Left ventricle myocardium superior (tissue), 1 donor: Measurements from ENCODE around the gene RAD9A. TPM values are rescaled to one million over a fixed set of nuclear protein-coding genes. Genes with fewer than 3 reads are reported as not detected.
A peak's percentile ranks its signal among the peaks of the same experiment; 100 is the strongest.
"Not testable (repeated sequence)": the region's sequence is repeated elsewhere in the genome, so short reads cannot be mapped to it uniquely, and the experiment has no call there.

Source experiments
- ATAC-seq: fragments of 200-7000 bp; cut with Tn5 transposase; one replicate; pipeline ENCODE4 v1.9.1; 2020; ENCODE audit warnings: mild to moderate bottlenecking, moderate library complexity
- DNase-seq: peaks from one replicate; pipeline ENCODE4 v3.0.0-alpha.2; 2020
- intact Hi-C: fragments of 100-400 bp; cut with micrococcal nuclease; formaldehyde crosslinking; loops from one replicate; pipeline ENCODE4 v1.11.0; 2022
- total RNA-seq: library from RNA; stranded (reverse); fragmentation: NEBNext Ultra II Directional; extraction: Animal tissue kit (Norgen Biotek cat#: 25700); gene quantifications from one replicate; pipeline ENCODE4 v1.2.1, GENCODE V29; 2021
- donor health status: DM: no; HTN: yes; CAD: no; lungs with severe emphysema.

Gene RAD9A
- total RNA-seq, 1 donor from 2014 or later, result 5.8 TPM

DNA sequence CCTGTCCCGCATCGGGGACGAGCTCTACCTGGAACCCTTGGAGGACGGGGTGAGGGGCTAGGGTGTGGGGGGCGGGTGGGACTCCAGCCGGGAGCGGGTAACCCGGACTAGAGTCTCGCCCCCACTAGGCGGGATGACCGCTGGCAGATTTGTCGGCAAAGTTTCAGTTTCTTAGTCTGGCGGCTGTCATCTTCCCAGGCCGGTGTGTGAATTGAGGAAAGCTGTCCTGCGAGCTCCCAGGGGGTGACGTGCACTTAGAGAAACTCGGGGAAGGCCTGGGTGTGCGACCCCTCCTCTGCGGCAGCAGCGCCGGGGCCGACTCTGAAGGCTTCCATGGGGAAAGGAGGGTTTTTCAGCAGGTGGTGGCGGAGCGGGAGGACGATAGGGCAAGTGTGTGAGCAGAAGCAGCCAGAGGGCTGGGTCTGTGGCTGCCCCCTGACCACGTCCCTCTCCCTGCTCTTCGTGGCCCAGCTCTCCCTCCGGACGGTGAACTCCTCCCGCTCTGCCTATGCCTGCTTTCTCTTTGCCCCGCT, 463 bp downstream of the RAD9A start:
- ATAC-seq, result no peak
- intact Hi-C loops, result no loop called here
- DNase-seq, result no peak

DNA sequence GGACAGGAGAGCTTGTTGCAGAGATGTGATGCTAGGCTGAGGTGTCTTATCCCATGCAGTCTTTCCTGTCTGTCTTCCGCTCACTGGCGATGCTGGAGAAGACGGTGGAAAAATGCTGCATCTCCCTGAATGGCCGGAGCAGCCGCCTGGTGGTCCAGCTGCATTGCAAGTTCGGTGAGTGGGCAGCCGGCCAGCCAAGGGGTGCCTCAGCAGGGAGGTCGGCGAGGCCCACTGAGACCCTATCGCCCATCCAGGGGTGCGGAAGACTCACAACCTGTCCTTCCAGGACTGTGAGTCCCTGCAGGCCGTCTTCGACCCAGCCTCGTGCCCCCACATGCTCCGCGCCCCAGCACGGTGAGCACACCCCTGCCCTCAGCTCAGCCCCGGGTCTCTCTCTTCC, 1.7 kb downstream of the RAD9A start:
- intact Hi-C loops, result no loop called here
- ATAC-seq (no peak), DNase-seq (no peak)

DNA sequence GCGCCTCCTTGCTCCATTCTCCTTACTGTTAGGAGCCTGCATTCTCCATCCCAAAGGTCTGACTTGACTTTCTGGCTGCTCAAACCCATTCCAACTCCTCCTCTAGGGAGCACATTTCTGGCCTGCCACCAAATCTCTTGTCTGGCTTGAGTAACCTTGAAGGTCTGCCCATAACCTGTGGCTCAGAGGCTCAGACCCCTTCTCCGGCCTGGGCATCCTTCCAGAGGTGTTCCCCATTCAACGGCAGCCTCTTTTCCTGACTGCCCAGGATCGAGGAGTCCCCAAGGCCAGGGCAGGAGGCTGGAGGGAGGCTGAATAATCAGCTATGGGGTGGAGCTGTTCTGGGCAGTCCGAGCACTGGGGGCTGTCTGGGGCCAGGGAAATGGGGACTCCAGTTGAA, 2.2 kb downstream of the RAD9A start:
- intact Hi-C loops, result no loop called here
- DNase-seq, result no peak

DNA sequence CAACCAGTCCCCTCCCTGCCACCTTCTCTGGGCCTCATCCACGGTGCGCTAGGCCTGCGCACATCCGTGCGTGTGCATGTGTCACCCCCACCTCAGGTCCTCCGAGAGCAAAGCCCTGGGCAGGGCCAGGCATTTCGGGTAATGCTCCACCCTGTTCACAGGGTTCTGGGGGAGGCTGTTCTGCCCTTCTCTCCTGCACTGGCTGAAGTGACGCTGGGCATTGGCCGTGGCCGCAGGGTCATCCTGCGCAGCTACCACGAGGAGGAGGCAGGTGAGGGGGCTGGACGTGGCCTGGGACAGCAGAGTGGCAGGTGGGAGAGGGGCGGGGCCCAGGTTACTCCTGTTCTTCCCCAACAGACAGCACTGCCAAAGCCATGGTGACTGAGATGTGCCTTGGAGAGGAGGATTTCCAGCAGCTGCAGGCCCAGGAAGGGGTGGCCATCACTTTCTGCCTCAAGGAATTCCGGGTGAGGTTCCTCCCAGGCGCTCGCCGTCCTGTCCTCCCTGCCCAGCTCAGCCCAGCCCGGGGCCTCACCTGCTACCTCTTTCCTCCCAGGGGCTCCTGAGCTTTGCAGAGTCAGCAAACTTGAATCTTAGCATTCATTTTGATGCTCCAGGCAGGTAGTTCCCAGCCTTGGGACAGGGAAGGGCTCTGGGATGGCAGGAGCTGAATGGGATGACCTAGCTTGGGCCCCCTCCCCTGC, 3.9 kb downstream of the RAD9A start:
- intact Hi-C loops, result no loop called here
- DNase-seq (no peak), ATAC-seq (no peak)

More for the DNA sequence above, 2.2 kb downstream of the RAD9A start:
- ATAC-seq, result no peak

DNA sequence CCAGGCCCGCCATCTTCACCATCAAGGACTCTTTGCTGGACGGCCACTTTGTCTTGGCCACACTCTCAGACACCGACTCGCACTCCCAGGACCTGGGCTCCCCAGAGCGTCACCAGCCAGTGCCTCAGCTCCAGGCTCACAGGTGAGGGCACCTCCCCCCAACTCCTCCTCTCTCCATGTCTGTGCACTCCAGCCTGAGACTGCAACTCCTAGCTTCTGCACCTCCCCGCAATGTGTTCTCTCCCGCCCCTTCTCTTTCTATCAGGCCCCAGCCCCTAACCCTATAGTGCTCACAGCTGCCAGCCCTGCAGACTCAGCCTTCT, 4.4 kb downstream of the RAD9A start:
- intact Hi-C loops, result no loop called here
- DNase-seq (no peak), ATAC-seq (no peak)

DNA sequence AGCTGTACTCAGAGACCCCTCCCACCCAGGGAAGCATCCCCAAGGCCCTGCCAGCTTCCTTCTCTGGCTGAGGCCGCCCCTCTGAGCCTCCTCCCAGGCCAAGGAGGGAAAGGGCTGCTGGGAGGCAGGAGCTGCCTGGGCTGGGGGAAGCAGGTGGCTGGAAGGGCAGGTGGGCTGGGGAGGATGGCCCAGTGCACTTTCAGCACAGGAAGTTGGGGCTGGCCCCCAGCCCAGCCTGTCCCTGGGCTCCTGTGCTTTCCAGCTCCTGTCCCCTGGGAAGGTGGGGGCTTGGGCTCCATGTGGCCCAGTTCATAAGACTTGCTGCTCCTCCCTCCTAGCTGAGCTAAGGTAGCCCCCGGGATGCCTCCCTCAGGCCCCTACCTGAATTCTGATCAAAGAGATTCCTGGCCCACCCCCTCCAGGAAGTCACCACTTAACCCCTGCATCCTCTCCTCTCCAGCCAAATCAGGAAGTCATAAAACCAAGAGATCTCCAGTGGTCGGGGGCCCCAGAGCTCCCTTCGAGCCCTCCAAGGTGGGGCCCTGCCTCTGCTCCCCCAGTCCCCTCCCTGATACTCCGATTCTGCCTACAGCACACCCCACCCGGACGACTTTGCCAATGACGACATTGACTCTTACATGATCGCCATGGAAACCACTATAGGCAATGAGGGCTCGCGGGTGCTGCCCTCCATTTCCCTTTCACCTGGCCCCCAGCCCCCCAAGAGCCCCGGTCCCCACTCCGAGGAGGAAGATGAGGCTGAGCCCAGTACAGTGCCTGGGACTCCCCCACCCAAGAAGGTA, 5.0 kb downstream of the RAD9A start:
- DNase-seq (no peak), ATAC-seq (no peak)
- intact Hi-C loops, result no loop called here

DNA sequence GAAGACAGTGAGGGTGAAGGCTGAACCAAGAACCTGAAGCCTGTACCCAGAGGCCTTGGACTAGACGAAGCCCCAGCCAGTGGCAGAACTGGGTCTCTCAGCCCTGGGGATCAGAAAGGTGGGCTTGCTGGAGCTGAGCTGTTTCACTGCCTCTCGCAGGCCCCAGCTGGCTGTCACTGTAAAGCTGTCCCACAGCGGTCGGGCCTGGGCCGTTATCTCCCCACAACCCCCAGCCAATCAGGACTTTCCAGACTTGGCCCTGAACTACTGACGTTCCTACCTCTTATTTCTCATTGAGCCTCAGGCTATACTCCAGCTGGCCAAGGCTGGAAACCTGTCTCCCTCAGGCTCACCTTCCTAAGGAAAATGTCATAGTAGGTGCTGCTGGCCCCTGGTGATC, 5.8 kb downstream of the RAD9A start:
- no peak for DNase-seq
- ATAC-seq, result no peak

DNA sequence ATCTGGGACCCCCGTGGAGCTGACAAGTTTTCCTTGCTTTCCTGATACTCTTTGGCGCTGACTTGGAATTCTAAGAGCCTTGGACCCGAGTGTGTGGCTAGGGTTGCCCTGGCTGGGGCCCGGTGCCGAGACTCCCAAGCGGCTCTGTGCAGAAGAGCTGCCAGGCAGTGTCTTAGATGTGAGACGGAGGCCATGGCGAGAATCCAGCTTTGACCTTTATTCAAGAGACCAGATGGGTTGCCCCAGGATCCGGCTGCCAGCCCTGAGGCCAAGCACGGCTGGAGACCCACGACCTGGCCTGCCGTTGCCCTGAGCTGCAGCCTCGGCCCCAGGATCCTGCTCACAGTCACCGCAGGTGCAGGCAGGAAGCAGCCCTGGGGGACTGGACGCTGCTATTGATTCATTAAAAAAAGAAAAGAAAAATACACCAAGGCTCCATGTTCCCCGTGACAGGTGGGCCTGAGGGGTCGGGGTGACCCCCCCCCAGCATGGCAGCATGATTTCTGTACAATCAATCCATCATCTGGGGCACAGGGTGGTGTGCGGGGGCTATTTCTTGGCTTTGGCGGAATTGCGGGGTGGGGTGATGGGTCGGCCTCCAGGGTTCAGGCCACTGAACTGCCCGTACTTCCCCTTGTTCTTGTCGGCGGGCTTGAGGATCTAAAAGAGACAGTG, 6.3 kb downstream of the RAD9A start:
- intact Hi-C loops, result no loop called here
- no peak for DNase-seq
- ATAC-seq, result no peak

More for the DNA sequence above, 5.8 kb downstream of the RAD9A start:
- intact Hi-C loops, result no loop called here

DNA sequence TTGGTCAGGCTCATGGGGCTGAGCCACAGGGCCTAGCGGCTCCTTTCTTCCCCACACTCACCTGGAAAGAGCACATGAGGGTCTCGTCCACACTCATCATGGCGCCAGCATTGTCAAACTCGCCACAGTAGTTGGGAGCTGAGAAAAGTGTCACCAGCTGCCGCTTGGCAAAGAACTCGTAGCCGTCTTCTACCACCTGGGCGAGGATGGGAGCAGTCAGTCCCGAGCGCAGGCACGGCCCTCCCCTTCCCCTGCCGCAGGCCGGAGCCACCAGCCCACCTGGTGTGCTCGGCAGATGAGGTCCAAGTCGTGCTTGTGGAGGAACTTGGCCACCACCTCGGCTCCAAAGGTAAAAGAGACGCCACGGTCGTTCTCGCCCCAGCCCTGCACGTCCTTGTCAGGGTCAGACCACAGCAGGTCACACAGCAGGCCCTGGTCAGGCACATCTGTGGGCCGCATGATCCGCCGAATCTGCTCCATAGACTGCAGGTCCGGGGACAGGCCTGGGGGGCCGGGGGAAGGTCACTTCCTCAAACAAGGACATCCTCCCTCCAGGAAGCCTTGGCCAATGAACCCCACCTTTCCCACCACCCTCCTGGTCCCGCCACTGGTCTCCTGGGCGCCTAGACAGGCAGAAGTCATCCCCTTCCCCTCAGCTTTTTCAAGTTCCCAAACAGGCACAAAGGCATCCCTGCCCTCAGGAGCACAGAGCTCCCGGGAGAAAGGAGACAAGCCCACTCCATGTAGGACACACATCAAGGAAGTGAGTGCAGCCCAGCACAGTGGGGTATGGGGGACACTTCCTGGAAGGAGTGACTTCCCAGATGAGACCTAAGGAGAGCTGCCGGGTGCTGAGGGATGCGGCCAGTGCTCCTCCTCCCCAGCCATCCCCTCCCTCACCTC, 7.1 kb downstream of the RAD9A start:
- no peak for ATAC-seq
- intact Hi-C loops, result no loop called here

DNA sequence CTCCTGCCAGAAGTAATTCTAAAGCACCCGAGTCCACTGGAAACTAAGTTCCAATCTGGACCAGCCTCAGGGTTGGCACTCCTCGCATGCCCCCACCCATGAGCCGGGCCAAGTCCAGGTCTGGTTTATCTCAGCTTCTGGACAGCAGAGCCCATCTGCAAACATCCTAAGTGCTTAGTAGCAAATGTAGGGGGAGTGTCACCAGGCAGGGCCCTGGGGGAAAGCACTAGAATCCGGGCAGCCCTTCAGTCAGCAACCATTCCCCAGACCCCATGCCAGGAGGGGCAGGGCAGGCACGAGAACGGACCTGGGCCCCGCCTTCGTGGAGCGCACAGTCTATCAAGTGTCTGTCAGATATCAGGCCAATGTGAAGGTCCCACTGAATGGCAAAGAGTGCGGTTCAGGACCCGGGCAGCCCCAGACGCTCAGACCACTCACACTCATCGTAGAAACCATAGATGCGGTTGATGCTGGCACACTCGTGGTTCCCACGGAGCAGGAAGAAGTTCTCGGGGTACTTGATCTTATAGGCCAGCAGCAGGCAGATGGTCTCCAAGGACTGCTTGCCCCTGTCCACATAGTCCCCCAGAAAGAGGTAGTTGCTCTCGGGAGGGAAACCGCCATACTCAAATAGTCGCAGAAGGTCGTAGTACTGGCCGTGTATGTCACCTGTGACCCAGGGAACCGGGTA, 8.6 kb downstream of the RAD9A start:
- DNase-seq, result no peak
- intact Hi-C loops, result no loop called here
- ATAC-seq, result peak; percentile 6

More for the DNA sequence above, 7.1 kb downstream of the RAD9A start:
- no peak for DNase-seq

DNA sequence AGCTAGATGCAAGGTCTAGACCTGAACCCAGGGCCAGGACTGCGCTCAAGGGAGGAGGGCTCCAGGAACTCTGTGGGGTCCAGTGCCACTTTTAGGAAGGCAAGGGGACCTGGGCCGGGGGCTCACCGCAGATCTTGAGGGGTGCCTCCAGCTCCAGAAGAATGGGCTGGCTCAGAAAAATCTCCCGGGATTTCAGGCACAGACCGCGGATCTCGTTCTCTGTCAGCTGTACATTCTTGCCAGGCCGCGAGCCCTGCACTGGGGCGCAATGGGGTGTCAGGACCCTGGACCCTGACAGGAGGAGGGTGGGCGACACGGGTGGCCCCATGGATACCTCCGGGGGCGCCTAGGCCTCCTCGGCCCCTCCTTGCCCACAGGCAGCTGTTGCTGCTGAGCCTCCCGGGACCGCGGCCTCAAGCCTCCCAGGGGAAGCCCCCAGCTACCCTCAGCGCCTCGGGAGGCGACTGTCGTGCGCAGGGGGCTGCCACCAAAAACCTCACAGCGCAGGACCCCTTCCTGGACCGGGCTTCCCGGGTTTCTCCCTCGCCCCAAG, 9.2 kb downstream of the RAD9A start:
- intact Hi-C loops, result no loop called here
- ATAC-seq, result no peak
- no peak for DNase-seq

DNA sequence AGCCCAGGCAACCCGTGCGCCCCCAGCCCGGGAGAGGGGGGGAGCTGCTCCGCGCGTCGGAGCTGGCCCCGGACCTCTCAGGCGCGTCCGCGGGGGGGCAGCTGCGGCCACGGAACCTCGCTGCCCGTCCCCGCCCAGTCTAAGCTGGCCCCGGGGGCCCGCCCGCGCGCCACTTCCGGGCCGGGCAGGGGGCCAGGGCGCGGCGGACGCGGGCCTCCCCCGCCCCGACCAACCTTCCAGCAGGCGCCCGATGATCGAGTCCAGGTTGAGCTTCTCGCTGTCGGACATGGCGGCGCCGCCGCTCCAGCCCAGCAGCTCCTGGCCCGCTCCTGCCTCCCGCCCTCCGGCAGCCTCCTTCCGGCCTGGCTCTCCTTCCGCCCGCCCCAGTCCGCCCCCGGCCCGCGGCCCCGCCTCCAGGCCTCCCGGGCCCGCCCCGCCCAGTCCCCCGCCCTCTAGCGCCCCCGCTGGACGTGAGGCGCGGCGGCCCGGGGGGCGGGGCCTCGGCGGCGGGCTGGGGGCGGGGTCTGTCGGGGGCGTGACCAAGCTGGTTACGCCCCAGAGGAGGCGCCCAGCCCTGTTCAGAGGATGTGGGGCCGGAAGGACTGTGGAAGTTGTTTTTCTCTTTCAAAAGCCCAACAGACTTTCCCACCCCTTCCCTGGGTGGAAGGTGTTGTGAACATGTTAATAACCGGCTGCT, 9.9 kb downstream of the RAD9A start, which contains the start of gene PPP1CA:
Gene PPP1CA, minus strand, starts transcription at position 364 of the 697 bp plus-strand sequence. Its CDS starts 76 bp downstream, at position 288.
- intact Hi-C loops, result no loop called here
- peak; percentile 87 for ATAC-seq
- DNase-seq, result peak; percentile 95

DNA sequence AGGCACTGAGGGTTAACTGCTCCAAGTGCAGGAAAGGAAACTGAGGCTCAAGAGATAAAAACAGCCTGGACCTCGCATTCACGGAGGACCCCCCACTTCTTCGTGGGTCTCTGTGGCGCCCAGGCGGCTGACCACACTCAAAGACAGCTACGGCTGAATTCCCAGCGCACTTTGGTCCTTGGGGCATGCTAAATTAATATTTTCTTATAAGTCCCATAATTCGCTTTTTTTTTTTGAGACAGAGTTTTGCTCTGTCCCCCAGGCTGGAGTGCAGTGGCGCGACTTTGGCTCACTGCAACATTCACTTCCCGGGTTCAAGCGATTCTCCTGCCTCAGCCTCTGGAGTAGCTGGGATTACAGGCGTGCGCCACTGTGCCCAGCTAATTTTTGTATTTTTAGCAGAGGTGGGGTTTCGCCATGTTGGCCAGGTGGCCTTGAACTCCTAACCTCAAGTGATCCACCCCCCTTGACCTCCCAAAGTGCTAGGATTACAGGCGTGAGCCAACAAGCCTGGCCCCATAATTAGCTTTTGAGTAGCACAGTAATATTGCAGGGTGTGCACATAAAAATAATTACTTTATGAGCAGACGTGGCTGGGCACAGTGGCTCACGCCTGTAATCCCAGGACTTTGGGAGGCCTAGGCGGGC, 10.5 kb downstream of the RAD9A start:
- ATAC-seq, intact Hi-C loops, DNase-seq: not testable (repeated sequence)

DNA sequence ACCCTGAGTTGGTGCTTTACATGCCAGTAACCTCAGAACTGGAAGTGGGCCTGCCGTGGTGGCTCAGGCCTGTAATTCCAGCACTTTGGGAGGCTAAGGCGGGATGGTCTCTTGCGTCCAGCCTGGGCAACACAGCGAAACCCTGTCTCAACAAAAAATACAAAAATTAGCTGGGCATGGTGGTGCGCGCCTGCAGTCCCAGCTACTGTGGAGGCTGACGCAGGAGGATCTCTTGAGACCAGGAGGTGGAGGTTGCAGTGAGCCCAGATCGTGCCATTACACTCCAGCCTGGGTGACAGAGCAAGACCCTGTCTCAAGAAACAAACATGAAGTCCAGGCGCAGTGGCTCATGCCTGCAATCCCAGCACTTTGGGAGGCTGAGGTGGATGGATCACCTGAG, 11.3 kb downstream of the RAD9A start:
- ATAC-seq, intact Hi-C loops, DNase-seq: not testable (repeated sequence)

DNA sequence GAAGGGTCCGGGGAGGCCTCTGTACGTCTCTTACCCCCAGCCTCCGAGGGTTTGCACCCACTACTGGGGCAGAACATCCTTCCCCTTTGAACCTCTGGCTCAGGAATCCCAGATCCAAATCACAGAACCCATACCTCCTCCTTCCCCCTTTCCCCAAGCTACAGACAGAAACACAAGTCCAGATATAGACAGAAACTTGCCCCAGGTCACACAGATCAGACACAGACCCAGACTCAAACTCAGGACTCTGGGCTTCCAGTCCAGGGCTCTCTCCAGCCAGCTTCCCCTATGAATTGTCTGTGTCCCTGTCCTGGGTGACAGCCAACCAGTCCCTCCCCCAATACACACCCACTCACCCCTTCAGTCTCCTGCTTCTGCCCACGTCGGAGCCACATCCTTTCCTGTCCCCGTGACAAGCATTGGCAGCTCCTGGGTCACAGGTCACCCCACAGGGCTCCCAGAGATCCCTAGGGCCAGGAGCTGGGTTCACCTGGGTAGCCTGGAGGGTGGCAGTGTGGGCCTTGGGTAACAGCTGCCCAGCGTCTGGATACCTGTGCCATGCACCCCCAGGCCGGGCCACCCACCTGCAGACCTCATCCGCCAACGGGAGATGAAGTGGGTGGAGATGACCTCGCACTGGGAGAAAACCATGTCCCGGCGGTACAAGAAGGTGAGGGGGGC, 12.9 kb downstream of the RAD9A start:
- ATAC-seq, result no peak
- intact Hi-C loops, result no loop called here
- no peak for DNase-seq

DNA sequence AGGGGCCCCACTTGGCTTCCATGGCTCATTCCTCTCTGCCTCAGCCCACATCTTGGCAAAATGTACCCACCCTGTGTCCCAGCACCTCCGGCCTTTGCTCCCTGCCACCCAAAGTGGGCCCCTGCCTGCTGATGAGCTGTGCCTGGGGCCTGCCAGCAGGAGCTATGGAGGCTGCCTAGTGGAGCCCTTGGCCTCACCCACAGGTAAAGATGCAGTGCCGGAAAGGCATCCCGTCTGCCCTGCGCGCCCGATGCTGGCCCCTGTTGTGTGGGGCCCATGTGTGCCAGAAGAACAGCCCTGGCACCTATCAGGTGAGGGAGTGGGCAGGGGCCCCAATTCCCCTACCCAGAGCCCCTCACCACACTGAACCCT, 13.4 kb downstream of the RAD9A start:
- ATAC-seq (no peak), DNase-seq (no peak)
- intact Hi-C loops, result no loop called here
